GM18861 (cell line): Measurements from ENCODE around the gene PRPF6.
"Not testable (repeated sequence)": the region's sequence is repeated elsewhere in the genome, so short reads cannot be mapped to it uniquely, and the experiment has no call there.

Experiments used
- ATAC-seq: cut with Tn5 transposase; IDR thresholded peaks from one replicate; pipeline ENCODE4 v1.9.1; 2021; ENCODE audit not compliant: unreplicated experiment

The PRPF6 gene

GRCh38 chr20:64009811-64010387 lies 29.0 kb downstream of the PRPF6 start:
- ATAC-seq = no peak

GRCh38 chr20:64010711-64011237 lies 29.8 kb downstream of the PRPF6 start:
- ATAC-seq = no peak

- ATAC-seq = no peak
These were observed 30.4 kb downstream of the PRPF6 start for GRCh38 chr20:64011366-64011779.

- ATAC-seq = not testable (repeated sequence)
These were observed 31.6 kb downstream of the PRPF6 start for GRCh38 chr20:64012385-64013154.

GRCh38 chr20:64015635-64016034 lies 34.7 kb downstream of the PRPF6 start:
- no peak for ATAC-seq

GRCh38 chr20:64021124-64021975 lies 40.4 kb downstream of the PRPF6 start:
- ATAC-seq = no peak

- ATAC-seq = no peak
These were observed 41.9 kb downstream of the PRPF6 start for GRCh38 chr20:64022671-64023360.

GRCh38 chr20:64023361-64024140 lies 42.6 kb downstream of the PRPF6 start:
- ATAC-seq = no peak

GRCh38 chr20:64024141-64024990 lies 43.4 kb downstream of the PRPF6 start:
- no peak for ATAC-seq

GRCh38 chr20:64025101-64025825 lies 44.3 kb downstream of the PRPF6 start:
- ATAC-seq = no peak

- ATAC-seq = no peak
These were observed 45.0 kb downstream of the PRPF6 start for GRCh38 chr20:64025826-64026412.

GRCh38 chr20:64027981-64028685 lies 47.2 kb downstream of the PRPF6 start:
- ATAC-seq = no peak

GRCh38 chr20:64029293-64030117 lies 48.6 kb downstream of the PRPF6 start:
- no peak for ATAC-seq

GRCh38 chr20:64030371-64031134 lies 49.6 kb downstream of the PRPF6 start:
- no peak for ATAC-seq

GRCh38 chr20:64031822-64032314 lies 50.9 kb downstream of the PRPF6 start:
- no peak for ATAC-seq
